G401 (cell line): ENCODE results near the gene CTDNEP1. TPM values are rescaled to one million over a fixed set of nuclear protein-coding genes. Genes with fewer than 3 reads are reported as not detected.

Source experiments
- DNase-seq: peaks from one replicate; pipeline ENCODE4 v3.0.0-alpha.2; 2015; ENCODE audit warnings: low spot score
- in situ Hi-C: cut with HindIII; loops from 2 replicates; pipeline ENCODE4 v1.10.0; 2016; ENCODE audit warnings: low sequenced_read_pairs, mixed read lengths
- total RNA-seq: library from RNA; depleted of rRNA; stranded (reverse); fragments of >200 nt; shearing (Covaris generic); gene quantifications from 2 replicates; pipeline ENCODE4 v1.2.3, GENCODE V29; 2014

CTDNEP1 gene
- total RNA-seq, 1 experiment from 2014 or later = 26.8 TPM

DNA sequence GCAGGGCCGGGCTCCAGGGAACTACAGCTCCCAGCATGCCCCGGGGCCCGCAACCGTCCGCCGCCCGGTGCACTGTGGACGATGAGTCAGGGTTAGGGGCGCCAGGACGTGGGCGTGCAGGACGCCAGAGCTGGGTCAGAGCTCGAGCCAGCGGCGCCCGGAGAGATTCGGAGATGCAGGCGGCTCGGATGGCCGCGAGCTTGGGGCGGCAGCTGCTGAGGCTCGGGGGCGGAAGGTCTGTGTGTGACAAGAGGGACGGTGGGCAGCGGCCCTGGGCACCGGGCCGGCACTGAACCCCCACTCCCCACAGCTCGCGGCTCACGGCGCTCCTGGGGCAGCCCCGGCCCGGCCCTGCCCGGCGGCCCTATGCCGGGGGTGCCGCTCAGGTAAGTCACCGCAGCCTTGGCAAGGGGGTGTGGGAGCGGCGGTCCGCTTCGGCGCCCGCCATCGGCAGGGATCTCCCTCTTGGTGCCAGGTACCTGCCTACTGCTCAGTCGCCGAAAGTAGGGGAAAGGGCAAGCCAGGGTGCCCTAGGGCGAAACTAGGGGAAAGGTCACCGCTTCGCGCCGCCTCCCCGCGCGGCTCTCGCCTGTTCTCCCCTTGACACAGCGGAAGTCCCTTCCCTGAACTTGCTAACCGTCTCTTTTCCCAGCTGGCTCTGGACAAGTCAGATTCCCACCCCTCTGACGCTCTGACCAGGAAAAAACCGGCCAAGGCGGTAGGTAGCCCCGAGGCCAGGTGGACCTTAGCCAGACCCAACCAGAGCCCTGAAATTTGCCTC, 31.5 kb downstream of the CTDNEP1 start, which contains the start of the genes ACADVL and DLG4:
Gene ACADVL, plus strand, starts transcription at position 127 of the 781 bp plus-strand sequence. Its CDS starts 47 bp downstream, at position 174.
Gene DLG4, minus strand, starts transcription at position 25 of the 781 bp plus-strand sequence.
- DNase-seq = peak; percentile 88
- in situ Hi-C loops = loop anchor here (10.0 kb wide), 1 partner anchor 105 kb away; the partner anchor contains the start of gene NEURL4

DNA sequence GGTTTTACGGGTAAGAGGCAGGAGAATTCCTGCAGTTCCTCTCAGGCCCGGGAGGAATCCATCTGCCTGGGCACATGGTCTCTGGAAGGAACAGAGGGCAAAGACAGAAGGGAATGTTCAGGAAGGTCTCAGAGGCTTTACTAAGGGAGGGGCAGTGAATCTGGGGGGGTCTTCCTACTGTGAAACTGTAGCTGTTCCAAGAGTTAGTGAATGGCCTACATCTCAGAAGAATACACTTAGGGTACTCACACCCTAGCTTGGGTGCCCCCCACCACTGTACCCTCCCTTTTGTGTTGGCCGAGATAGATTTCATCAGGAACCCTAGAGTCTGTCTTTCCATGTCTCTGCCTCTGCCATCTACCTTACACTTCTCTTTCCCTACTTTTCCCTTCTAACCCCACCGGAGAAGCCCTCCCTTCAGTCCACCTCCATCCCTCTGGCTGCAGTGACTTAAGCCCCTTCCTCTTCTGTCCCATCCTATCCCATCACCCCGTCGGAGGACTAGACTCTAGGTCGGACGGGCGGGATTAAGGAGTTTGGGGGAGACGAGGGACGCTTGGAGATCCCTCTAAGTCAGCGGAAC, 32.2 kb downstream of the CTDNEP1 start:
- in situ Hi-C loops = no loop called here
- DNase-seq = no peak

DNA sequence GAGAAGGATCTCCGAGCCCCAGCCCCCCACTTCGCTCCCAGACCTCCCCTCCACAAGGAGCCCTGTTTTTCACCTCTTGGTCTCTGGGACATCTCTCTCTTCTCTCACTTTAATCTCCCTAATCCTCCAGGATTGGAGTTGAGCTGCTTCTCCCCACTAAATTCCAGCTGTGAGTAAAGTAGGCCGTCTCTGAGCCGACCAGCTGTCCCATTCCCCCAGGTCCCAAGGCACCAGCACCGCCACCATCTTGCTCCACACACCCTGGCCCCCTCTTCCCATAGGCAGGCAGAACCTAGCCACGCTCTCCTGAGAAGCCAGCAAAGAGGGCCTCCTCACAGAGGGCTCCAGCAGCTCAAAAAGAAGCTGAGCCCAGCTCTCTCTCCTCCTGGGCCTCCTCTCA, 32.8 kb downstream of the CTDNEP1 start:
- DNase-seq = peak; percentile 4
- in situ Hi-C loops = no loop called here

- peak; percentile 9 for DNase-seq
- in situ Hi-C loops = no loop called here
These were observed 33.4 kb downstream of the CTDNEP1 start for GRCh38 chr17:7218166-7218565.

DNA sequence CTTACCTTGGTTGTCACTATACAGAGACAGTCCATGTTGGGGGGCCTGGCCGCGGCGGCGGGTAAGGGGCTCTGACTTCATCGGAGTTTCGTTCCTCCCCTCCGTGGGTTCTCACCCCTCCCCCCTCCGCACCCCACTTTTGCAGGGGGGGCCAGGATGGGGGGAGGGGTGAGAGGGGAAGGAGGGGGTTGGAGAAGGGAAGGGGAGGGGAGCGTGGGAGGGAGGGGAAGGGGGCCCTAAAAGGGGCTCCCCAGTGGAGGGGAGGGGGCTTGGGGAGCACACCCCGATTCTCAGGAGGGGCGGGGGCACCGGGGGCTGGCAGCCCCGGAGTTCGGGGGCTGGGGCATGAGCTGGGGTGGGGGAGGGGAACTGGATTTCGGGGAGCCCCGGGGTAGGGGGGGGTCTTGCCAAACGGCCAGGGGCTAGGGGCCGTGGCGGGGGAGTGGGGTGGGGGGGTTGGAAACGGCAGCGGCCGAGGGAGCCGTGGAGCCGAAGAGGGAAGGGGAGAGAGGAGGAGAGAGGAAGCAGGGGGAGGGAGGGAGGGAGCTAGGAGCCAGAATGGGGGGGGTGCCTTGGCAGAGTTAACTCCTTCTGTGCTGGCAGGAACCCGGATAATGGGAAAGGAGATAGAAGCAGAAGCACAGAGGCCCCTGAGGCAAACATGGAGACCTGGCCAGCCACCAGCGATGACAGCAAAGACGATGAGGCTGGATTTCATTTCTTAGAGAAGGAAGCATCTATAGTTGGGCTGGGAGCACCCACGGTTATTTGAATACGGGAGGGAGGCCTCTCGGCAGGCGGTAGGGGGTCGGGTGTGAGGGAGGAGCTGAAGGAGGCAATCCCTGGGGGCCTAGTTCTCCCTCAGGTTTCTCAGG, 34.2 kb downstream of the CTDNEP1 start:
- DNase-seq = peak; percentile 88
- in situ Hi-C loops = no loop called here

GRCh38 chr17:7216242-7217112, 35.1 kb downstream of the CTDNEP1 start:
- in situ Hi-C loops = no loop called here

DNA sequence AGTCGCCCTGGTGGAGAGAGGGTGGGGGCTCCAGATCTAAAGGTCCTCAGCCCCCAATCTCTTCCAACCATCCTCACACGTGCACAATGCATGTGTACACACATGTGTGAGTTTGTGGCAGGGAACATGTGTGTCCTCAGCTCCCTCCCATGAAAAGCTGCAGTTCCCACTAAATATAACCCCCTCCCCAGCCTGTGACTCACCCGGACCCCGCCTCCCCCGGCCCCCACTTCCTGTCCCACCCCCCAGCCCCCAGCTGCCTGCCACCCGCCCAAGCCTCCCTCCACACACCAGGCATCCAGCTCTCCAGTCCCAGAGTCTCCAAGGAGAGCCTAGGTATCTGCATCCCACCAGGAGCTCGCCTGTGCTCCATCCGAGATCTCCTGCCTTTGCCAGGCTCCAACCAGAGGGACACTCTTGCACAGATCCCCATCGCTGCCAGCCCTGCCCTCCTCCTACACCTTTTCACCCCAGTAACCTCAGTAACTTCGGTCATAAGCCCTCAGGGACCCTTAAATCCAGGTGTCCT, 35.8 kb downstream of the CTDNEP1 start:
- peak; percentile 39 for DNase-seq
- in situ Hi-C loops = no loop called here

More at GRCh38 chr17:7216242-7217112, 35.1 kb downstream of the CTDNEP1 start:
- DNase-seq = peak; percentile 27

- in situ Hi-C loops = no loop called here
- DNase-seq = no peak
These were observed 36.3 kb downstream of the CTDNEP1 start for GRCh38 chr17:7215136-7215638.

GRCh38 chr17:7214300-7215135, 37.0 kb downstream of the CTDNEP1 start:
- in situ Hi-C loops = no loop called here
- DNase-seq = peak; percentile 98

DNA sequence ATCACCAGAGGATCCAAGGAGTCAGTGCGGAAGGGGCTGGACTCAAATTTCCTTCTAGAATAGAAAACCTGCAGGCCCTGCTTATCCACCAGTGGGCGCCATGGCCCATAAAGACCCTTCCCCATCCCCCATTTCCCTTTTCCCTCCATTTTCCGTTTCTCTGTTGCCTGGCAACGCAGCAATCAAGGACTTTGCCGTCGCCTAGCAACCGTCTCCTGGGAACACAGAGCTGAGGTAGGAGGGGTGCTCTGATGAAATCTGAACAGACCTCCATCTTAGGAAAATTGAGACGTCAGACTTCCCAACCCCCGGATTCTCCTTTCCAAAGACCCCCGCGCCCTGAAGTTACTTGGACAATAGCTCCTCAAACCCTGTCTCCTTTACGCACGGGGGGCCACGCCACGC, 37.6 kb downstream of the CTDNEP1 start:
- in situ Hi-C loops = no loop called here

DNA sequence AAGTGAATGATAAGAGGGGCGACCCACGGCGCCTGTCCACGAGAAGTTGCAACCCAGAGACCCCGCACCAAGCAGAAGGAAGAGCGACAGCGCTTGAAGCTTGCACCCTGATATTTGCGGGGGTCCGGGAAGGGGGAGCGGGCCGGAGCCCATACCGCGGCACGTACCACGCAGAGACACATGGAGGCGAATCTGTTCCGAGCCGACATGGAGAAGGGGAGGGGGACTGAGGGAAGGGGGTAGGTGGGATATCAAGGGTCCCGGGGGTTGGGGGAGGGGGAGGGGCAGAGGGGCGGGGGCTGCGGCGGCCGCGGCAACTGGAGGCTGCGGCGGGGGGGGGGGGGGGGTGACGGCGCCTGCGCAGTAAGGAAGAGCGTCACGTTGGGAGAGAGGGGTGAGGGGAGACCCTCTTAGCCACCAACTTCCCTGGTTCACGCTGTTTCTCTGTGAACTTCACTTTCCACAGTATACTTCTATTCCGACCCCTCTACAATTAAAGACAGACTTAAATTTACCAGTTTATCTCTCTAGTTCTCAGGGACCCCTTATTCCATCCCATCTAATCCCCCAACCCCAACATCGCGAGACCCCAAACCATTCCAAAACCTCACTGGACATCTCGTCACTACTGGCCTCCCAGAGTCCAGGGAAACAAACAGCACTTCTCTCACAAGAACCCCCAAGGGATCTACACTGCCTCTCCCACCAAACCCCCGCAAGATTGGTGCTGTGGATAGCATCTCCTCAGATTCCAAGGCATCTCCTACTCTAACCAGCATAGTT, 39.9 kb downstream of the CTDNEP1 start:
- in situ Hi-C loops = no loop called here
- DNase-seq = peak; percentile 6

More for the DNA sequence above, 37.6 kb downstream of the CTDNEP1 start:
- DNase-seq = peak; percentile 86

GRCh38 chr17:7208754-7209460, 42.6 kb downstream of the CTDNEP1 start:
- DNase-seq = no peak
- in situ Hi-C loops = no loop called here

- peak; percentile 54 for DNase-seq
- in situ Hi-C loops = no loop called here
These were observed 43.4 kb downstream of the CTDNEP1 start for GRCh38 chr17:7208027-7208571.

GRCh38 chr17:7207120-7208001, 44.2 kb downstream of the CTDNEP1 start:
- in situ Hi-C loops = no loop called here
- peak; percentile 66 for DNase-seq

DNA sequence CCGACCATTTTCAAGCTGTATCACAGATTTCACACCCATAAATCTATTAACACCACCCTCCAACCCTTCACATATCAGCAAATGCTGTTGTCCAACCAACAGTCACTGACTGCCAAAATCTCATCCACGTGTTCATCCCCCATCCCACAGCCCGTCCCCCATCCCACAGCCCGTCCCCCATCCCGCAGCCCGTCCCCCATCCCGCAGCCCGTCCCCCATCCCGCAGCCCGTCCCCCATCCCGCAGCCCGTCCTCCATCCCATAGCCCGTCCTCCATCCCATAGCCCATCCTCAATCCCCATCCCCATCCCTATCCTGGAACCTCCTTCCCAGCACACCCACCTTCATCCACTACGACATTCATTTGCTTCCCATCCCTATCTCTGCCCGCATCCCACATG, 46.0 kb downstream of the CTDNEP1 start:
- DNase-seq = no peak
- in situ Hi-C loops = no loop called here
